GM23248 (cell line): Measurements from ENCODE around the gene VAMP5. TPM values are rescaled to one million over a fixed set of nuclear protein-coding genes. Genes with fewer than 3 reads are reported as not detected.
A peak's percentile ranks its signal among the peaks of the same experiment; 100 is the strongest.
"Not testable (repeated sequence)": the region's sequence is repeated elsewhere in the genome, so short reads cannot be mapped to it uniquely, and the experiment has no call there.

ENCODE experiments used
- DNase-seq: peaks from one replicate; pipeline ENCODE4 v3.0.0-alpha.2; 2015
- H2AFZ ChIP-seq: fragments of 200-600 bp; sonication (generic); 2 replicates; pipeline ENCODE4 v1.6.1; 2016; ENCODE audit warnings: antibody characterized with exemption
- H3F3A ChIP-seq: fragments of 200-600 bp; sonication (generic); 2 replicates; pipeline ENCODE4 v1.6.1; 2016; ENCODE audit warnings: mild to moderate bottlenecking, antibody characterized with exemption, mixed run types; ENCODE audit not compliant: insufficient read depth
- H3K27ac ChIP-seq: fragments of 200-600 bp; sonication (generic); 2 replicates; pipeline ENCODE4 v1.5.1; 2016; ENCODE audit warnings: mild to moderate bottlenecking
- H3K27me3 ChIP-seq: fragments of 200-600 bp; sonication (generic); replicated peaks from 2 replicates; pipeline ENCODE4 v1.6.1; 2016; ENCODE audit warnings: mild to moderate bottlenecking; ENCODE audit not compliant: insufficient read depth
- H3K36me3 ChIP-seq: fragments of 200-600 bp; sonication (generic); 2 replicates; pipeline ENCODE4 v1.6.1; 2016; ENCODE audit warnings: low read depth, mild to moderate bottlenecking
- H3K4me1 ChIP-seq: fragments of 200-600 bp; sonication (generic); 2 replicates; pipeline ENCODE4 v1.6.1; 2016; ENCODE audit warnings: mild to moderate bottlenecking; ENCODE audit not compliant: insufficient read depth
- H3K4me2 ChIP-seq: fragments of 200-600 bp; sonication (generic); one replicate; pipeline ENCODE4 v1.6.1; 2016; ENCODE audit warnings: mild to moderate bottlenecking; ENCODE audit not compliant: unreplicated experiment
- H3K4me3 ChIP-seq: fragments of 200-600 bp; sonication (generic); 2 replicates; pipeline ENCODE4 v1.5.1; 2016; ENCODE audit warnings: mild to moderate bottlenecking
- H3K79me2 ChIP-seq: fragments of 200-600 bp; sonication (generic); 2 replicates; pipeline ENCODE4 v1.6.1; 2016; ENCODE audit warnings: mild to moderate bottlenecking; ENCODE audit not compliant: insufficient read depth
- H3K9ac ChIP-seq: fragments of 200-600 bp; sonication (generic); 2 replicates; pipeline ENCODE4 v1.6.1; 2016; ENCODE audit warnings: mild to moderate bottlenecking
- H3K9me2 ChIP-seq: fragments of 200-600 bp; sonication (generic); 2 replicates; pipeline ENCODE4 v1.6.1; 2016; ENCODE audit warnings: mixed run types, mild to moderate bottlenecking, moderate library complexity; ENCODE audit not compliant: insufficient read depth
- H3K9me3 ChIP-seq: fragments of 200-600 bp; sonication (generic); one replicate; pipeline ENCODE4 v1.6.1; 2017; ENCODE audit warnings: low read depth
- H4K20me1 ChIP-seq: fragments of 200-600 bp; sonication (generic); 2 replicates; pipeline ENCODE4 v1.6.0; 2016; ENCODE audit not compliant: insufficient read depth
- EZH2 ChIP-seq: fragments of 200-600 bp; sonication (generic); IDR thresholded peaks from 2 replicates; pipeline ENCODE4 v1.6.1; 2018; ENCODE audit warnings: antibody characterized with exemption, mild to moderate bottlenecking; ENCODE audit not compliant: insufficient read depth, poor library complexity, severe bottlenecking
- EZH2phosphoT487 ChIP-seq: fragments of 200-600 bp; sonication (generic); IDR thresholded peaks from 2 replicates; pipeline ENCODE4 v1.6.1; 2018; ENCODE audit warnings: antibody characterized with exemption, moderate library complexity, mild to moderate bottlenecking, low read depth; ENCODE audit not compliant: insufficient read depth
- WGBS, 2 experiments: methylation state at CpG; one replicate each; pipeline ENCODE4 v1.1.6; 2015 to 2017; ENCODE audit warnings: low lambda C conversion rate in 2 of 2, low coverage in 1 of 2; ENCODE audit errors: missing lambda C conversion rate in 2 of 2; 5-methylcytosine and 5-hydroxymethylcytosine counted together
- in situ Hi-C: fragments of 300-500 bp; cut with MboI; formaldehyde crosslinking; loops from 2 replicates; pipeline ENCODE4 v1.15.0; 2020
- polyA plus RNA-seq: library from polyadenylated mRNA; unstranded; fragments of >200 nt; fragmentation: Nextera tagmentation; extraction: Ambion mirVana; gene quantifications from 2 replicates; pipeline ENCODE4 v1.2.1, GENCODE V29; 2016
- total RNA-seq: library from RNA; depleted of rRNA; stranded (reverse); fragments of >200 nt; shearing (Covaris generic); gene quantifications from 2 replicates; pipeline ENCODE4 v1.2.3, GENCODE V29; 2014

The VAMP5 gene
- total and polyA plus RNA-seq, 2 experiments from 2014 or later = 59.0 to 289 TPM

GRCh38 chr2:85611217-85611704, 27.0 kb downstream of the VAMP5 start:
- Histone ChIP-seq H3F3A (peaks cover 34% of the 10 kb centered on the region), H3K27ac (peak overlapping the region; percentile 46; the same call in 1 of the 2 replicates), H3K4me2 (peak overlapping the region; percentile 97), H3K9ac (peak overlapping the region; percentile 79), H3K4me3 (peak overlapping the region; percentile 77), H3K79me2 (peaks cover 56% of the 10 kb centered on the region), H3K27me3 (no peaks in the 10 kb centered on the region), H3K4me1 (peaks cover 11% of the 10 kb centered on the region), H4K20me1 (no peaks in the 10 kb centered on the region), H3K36me3 (no peaks in the 10 kb centered on the region; the same call in 1 of the 2 replicates), H3K9me3 (no peaks in the 10 kb centered on the region), H2AFZ (peak overlapping the region; percentile 91), H3K9me2 (no peaks in the 10 kb centered on the region)
- WGBS, 2 experiments = 10 to 12% methylated on average over 24 of the region's 24 CpGs
- DNase-seq = peak; percentile 48
- TF ChIP-seq EZH2phosphoT487 (no peak), EZH2 (no peak)
- in situ Hi-C loops = no loop called here

GRCh38 chr2:85611705-85612587, 27.7 kb downstream of the VAMP5 start, which contains the start of gene C2orf68:
TSS of gene C2orf68 (minus strand) at chr2:85612066. CDS start at chr2:85611984, 82 bp downstream.
- H3K27me3 ChIP-seq = no peaks in the 10 kb centered on the region
- H3K4me3 ChIP-seq = peak within 1 kb of the TSS; percentile 77
- H3F3A ChIP-seq = peaks cover 27% of the 10 kb centered on the region
- peaks cover 56% of the 10 kb centered on the region for H3K79me2 ChIP-seq
- H3K9me2 ChIP-seq = no peaks in the 10 kb centered on the region
- peak; percentile 94 for DNase-seq
- peak within 1 kb of the TSS; percentile 79 for H3K9ac ChIP-seq
- H3K27ac ChIP-seq = peak within 1 kb of the TSS; percentile 46
- H3K4me1 ChIP-seq = peaks cover 5% of the 10 kb centered on the region
- peak within 1 kb of the TSS; percentile 97 for H3K4me2 ChIP-seq
- in situ Hi-C loops = no loop called here
- no peaks in the 10 kb centered on the region; the same call in 1 of the 2 replicates for H3K36me3 ChIP-seq
- H3K9me3 ChIP-seq = no peaks in the 10 kb centered on the region
- H2AFZ ChIP-seq = peak within 1 kb of the TSS; percentile 91
- no peaks in the 10 kb centered on the region for H4K20me1 ChIP-seq
- 14 to 15% methylated on average over 65 to 71 of the region's 73 CpGs for WGBS, 2 experiments
- TF ChIP-seq EZH2phosphoT487 (no peak), EZH2 (no peak)

- in situ Hi-C loops = no loop called here
- Histone ChIP-seq H3K9ac (no peak overlapping the region), H4K20me1 (no peaks in the 10 kb centered on the region), H2AFZ (no peak overlapping the region), H3K4me1 (peaks cover 15% of the 10 kb centered on the region), H3K9me2 (no peaks in the 10 kb centered on the region), H3K4me2 (no peak overlapping the region), H3K27me3 (no peaks in the 10 kb centered on the region), H3K79me2 (peaks cover 61% of the 10 kb centered on the region), H3K27ac (no peak overlapping the region), H3K36me3 (no peaks in the 10 kb centered on the region), H3F3A (0 out of 2 replicates have a peak, but pooled peaks cover 13% of the 10 kb centered on the region), H3K4me3 (no peak overlapping the region), H3K9me3 (no peaks in the 10 kb centered on the region)
- WGBS, 2 experiments = 82 to 83% methylated on average over 10 of the region's 10 CpGs
- DNase-seq = no peak
- TF ChIP-seq EZH2 (no peak), EZH2phosphoT487 (no peak)
Observed at GRCh38 chr2:85613717-85614515, 29.7 kb downstream of the VAMP5 start.

- H3K27me3 ChIP-seq, in situ Hi-C loops, H3K9me3 ChIP-seq, H3K27ac ChIP-seq, H3K9ac ChIP-seq, H2AFZ ChIP-seq, H3K4me2 ChIP-seq, H3K4me3 ChIP-seq, DNase-seq, H3K36me3 ChIP-seq, H3K9me2 ChIP-seq, H4K20me1 ChIP-seq: not testable (repeated sequence)
- Histone ChIP-seq H3K79me2 (peaks cover 61% of the 10 kb centered on the region), H3F3A (0 out of 2 replicates have a peak, but pooled peaks cover 13% of the 10 kb centered on the region), H3K4me1 (peaks cover 22% of the 10 kb centered on the region)
- WGBS, 2 experiments = 97 to 99% methylated on average over 7 of the region's 7 CpGs
Observed at GRCh38 chr2:85614757-85615156, 30.5 kb downstream of the VAMP5 start.
